Loucy (cell line): Measurements from ENCODE around the gene OR52N2.

Experiments
- H2AFZ ChIP-seq: fragments of 200-600 bp; sonication (generic); 2 replicates; pipeline ENCODE4 v1.6.0; 2016; ENCODE audit warnings: antibody characterized with exemption, mild to moderate bottlenecking, low read length, moderate library complexity
- H3F3A ChIP-seq: fragments of 200-600 bp; 2 replicates; pipeline ENCODE4 v1.6.0; 2016; ENCODE audit warnings: antibody characterized with exemption, low read depth, mild to moderate bottlenecking
- H3K27me3 ChIP-seq: fragments of 200-600 bp; sonication (generic); 2 replicates; pipeline ENCODE4 v1.6.1; 2014; ENCODE audit warnings: low read length, mild to moderate bottlenecking; ENCODE audit not compliant: insufficient read depth, poor library complexity, severe bottlenecking
- H3K36me3 ChIP-seq: fragments of 200-600 bp; sonication (generic); 2 replicates; pipeline ENCODE4 v1.6.1; 2016; ENCODE audit warnings: low read length; ENCODE audit not compliant: insufficient read depth
- H3K4me1 ChIP-seq: fragments of 200-600 bp; sonication (generic); 2 replicates; pipeline ENCODE4 v1.5.1; 2014; ENCODE audit warnings: low read length, mild to moderate bottlenecking; ENCODE audit not compliant: insufficient read depth, poor library complexity, severe bottlenecking
- H3K4me2 ChIP-seq: fragments of 200-600 bp; sonication (generic); 2 replicates; pipeline ENCODE4 v1.6.0; 2014; ENCODE audit warnings: antibody characterized with exemption, low read length, low read depth, mild to moderate bottlenecking; ENCODE audit not compliant: poor library complexity, severe bottlenecking
- H3K4me3 ChIP-seq: fragments of 200-600 bp; sonication (generic); 2 replicates; pipeline ENCODE4 v1.5.1; 2014; ENCODE audit warnings: low read length, mild to moderate bottlenecking, mixed read lengths; ENCODE audit not compliant: poor library complexity, severe bottlenecking
- H3K79me2 ChIP-seq: fragments of 200-600 bp; sonication (generic); 2 replicates; pipeline ENCODE4 v1.6.1; 2014; ENCODE audit warnings: low read length; ENCODE audit not compliant: insufficient read depth
- H3K9ac ChIP-seq: fragments of 200-600 bp; sonication (generic); 2 replicates; pipeline ENCODE4 v1.6.0; 2014; ENCODE audit warnings: mild to moderate bottlenecking, low read depth, low read length, moderate library complexity; ENCODE audit not compliant: poor library complexity, severe bottlenecking
- H3K9me2 ChIP-seq: fragments of 200-600 bp; sonication (generic); replicated peaks from 2 replicates; pipeline ENCODE4 v1.6.1; 2016; ENCODE audit warnings: low read depth, low read length, mixed read lengths
- H3K9me3 ChIP-seq: fragments of 200-600 bp; sonication (generic); 2 replicates; pipeline ENCODE4 v1.6.1; 2014; ENCODE audit warnings: mild to moderate bottlenecking, antibody characterized with exemption, low read length, low read depth; ENCODE audit not compliant: insufficient read depth
- H4K20me1 ChIP-seq: fragments of 200-600 bp; sonication (generic); 2 replicates; pipeline ENCODE4 v1.6.0; 2014; ENCODE audit warnings: antibody characterized with exemption, low read length, mild to moderate bottlenecking; ENCODE audit not compliant: insufficient read depth, poor library complexity, severe bottlenecking
- EZH2phosphoT487 ChIP-seq: fragments of 200-600 bp; IDR thresholded peaks from 2 replicates; pipeline ENCODE4 v1.6.1; 2018; ENCODE audit warnings: antibody characterized with exemption, mild to moderate bottlenecking, moderate library complexity, borderline replicate concordance
- TF ChIP-seq, protein P1 (sequence below): fragments of 200-600 bp; sonication (generic); conservative IDR thresholded peaks from 2 replicates; pipeline ENCODE4 v1.5.1; 2014; ENCODE audit warnings: mild to moderate bottlenecking, antibody characterized with exemption, low read length

Gene OR52N2

DNA sequence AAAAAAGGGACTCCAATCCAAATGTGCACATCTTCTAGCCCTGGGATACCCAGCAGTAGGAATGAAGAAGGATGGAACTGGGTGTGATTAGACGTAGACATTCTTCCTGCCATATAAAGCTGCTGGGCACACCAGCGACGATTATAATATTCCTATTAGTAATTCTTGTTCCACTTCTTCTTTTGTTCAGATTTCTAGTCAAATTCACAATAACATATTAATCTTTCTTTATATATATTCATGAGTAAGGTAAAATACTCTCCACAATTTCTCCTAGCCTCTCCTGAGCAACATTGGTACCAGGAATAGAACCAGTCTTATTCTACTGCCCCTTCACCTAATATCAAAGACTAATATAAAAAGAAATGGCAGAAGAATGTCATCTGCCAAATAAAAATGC is 48.9 kb downstream of the OR52N2 start, which contains the start of gene OR52E8:
TSS of gene OR52E8 (minus strand) at position 101 of the 400 bp plus-strand sequence. CDS start at position 101, 0 bp downstream.
- Histone ChIP-seq H3K4me1 (no peaks in the 10 kb centered on the region), H4K20me1 (no peaks in the 10 kb centered on the region), H3K4me3 (no peak within 1 kb of the TSS), H3K27me3 (no peaks in the 10 kb centered on the region), H3K9me3 (0 out of 2 replicates have a peak, but pooled peaks cover 3% of the 10 kb centered on the region), H3K4me2 (no peak within 1 kb of the TSS), H3F3A (no peaks in the 10 kb centered on the region), H3K79me2 (no peaks in the 10 kb centered on the region), H3K9me2 (no peaks in the 10 kb centered on the region), H3K36me3 (no peaks in the 10 kb centered on the region), H2AFZ (no peak within 1 kb of the TSS), H3K9ac (no peak within 1 kb of the TSS)
- TF ChIP-seq, protein P1, sequence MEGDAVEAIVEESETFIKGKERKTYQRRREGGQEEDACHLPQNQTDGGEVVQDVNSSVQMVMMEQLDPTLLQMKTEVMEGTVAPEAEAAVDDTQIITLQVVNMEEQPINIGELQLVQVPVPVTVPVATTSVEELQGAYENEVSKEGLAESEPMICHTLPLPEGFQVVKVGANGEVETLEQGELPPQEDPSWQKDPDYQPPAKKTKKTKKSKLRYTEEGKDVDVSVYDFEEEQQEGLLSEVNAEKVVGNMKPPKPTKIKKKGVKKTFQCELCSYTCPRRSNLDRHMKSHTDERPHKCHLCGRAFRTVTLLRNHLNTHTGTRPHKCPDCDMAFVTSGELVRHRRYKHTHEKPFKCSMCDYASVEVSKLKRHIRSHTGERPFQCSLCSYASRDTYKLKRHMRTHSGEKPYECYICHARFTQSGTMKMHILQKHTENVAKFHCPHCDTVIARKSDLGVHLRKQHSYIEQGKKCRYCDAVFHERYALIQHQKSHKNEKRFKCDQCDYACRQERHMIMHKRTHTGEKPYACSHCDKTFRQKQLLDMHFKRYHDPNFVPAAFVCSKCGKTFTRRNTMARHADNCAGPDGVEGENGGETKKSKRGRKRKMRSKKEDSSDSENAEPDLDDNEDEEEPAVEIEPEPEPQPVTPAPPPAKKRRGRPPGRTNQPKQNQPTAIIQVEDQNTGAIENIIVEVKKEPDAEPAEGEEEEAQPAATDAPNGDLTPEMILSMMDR, result no peak
- TF ChIP-seq EZH2phosphoT487, result no peak

DNA sequence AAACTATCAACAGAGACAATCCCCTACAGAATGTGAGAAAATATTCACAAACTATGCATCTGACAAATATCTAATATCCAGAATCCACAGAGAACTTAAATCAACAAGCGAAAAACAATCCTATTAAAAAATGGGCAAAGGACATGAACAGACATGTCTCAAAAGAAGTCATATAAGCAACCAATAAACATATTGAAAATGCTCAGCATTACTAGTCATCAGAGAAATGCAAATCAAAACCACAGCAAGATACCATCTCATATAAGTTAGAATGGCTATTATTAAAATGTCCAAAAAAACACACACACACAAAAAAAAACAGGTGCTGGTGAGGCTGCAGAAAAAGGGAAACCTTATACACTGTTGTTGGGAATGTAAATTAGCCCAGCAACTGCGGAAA is 57.1 kb downstream of the OR52N2 start:
- H3K9me3 ChIP-seq, result no peaks in the 10 kb centered on the region
- no peak overlapping the region for H3K4me2 ChIP-seq
- H2AFZ ChIP-seq, result no peak overlapping the region
- H3K9ac ChIP-seq, result no peak overlapping the region
- no peaks in the 10 kb centered on the region for H3K9me2 ChIP-seq
- no peaks in the 10 kb centered on the region for H3K36me3 ChIP-seq
- H4K20me1 ChIP-seq, result no peaks in the 10 kb centered on the region
- no peak for TF ChIP-seq EZH2phosphoT487
- TF ChIP-seq, protein P1, result no peak
- H3F3A ChIP-seq, result no peaks in the 10 kb centered on the region
- H3K4me3 ChIP-seq, result no peak overlapping the region
- H3K4me1 ChIP-seq, result no peaks in the 10 kb centered on the region
- no peaks in the 10 kb centered on the region for H3K27me3 ChIP-seq
- H3K79me2 ChIP-seq, result no peaks in the 10 kb centered on the region
